OCI-LY7 (cell line): ENCODE results near the gene URGCP. TPM values are rescaled to one million over a fixed set of nuclear protein-coding genes. Genes with fewer than 3 reads are reported as not detected.

ENCODE experiments used
- BruUV-seq: library from RNA; stranded (reverse); fragments of 400-500 nt; replicated peaks from 2 replicates; lab custom pipeline; 2021; lab: Mats Ljungman, UMichigan
- CTCF ChIA-PET: fragments of 300-600 bp; sonication (Branson Sonifier 250); formaldehyde crosslinking; loops from one replicate; lab custom pipeline; 2022; ENCODE audit warnings: antibody characterized with exemption; ENCODE audit not compliant: unreplicated experiment; lab: Charles Lee
- POLR2A ChIA-PET: fragments of 300-600 bp; sonication (Branson Sonifier 250); formaldehyde crosslinking; loops from one replicate; lab custom pipeline; 2022; ENCODE audit warnings: antibody characterized with exemption; lab: Charles Lee
- DNase-seq: peaks from one replicate; pipeline ENCODE4 v3.0.0-alpha.2; 2015; ENCODE audit warnings: low spot score
- H2AFZ ChIP-seq: fragments of 200-600 bp; sonication (generic), shearing (Covaris generic); 2 replicates; pipeline ENCODE4 v1.6.1; 2014; ENCODE audit warnings: mild to moderate bottlenecking, antibody characterized with exemption, low read length, moderate library complexity
- H3K27ac ChIP-seq: fragments of 200-600 bp; sonication (generic); 2 replicates; pipeline ENCODE4 v1.5.1; 2014; ENCODE audit warnings: mixed run types, low read depth, mild to moderate bottlenecking, moderate library complexity, low read length, inconsistent platforms; ENCODE audit not compliant: poor library complexity, severe bottlenecking
- H3K36me3 ChIP-seq: fragments of 200-600 bp; sonication (generic); 2 replicates; pipeline ENCODE4 v1.6.1; 2014; ENCODE audit warnings: mild to moderate bottlenecking, antibody characterized with exemption, low read length, moderate library complexity, mixed read lengths; ENCODE audit not compliant: insufficient read depth
- H3K4me1 ChIP-seq: fragments of 200-600 bp; sonication (generic); 2 replicates; pipeline ENCODE4 v1.5.1; 2014; ENCODE audit warnings: mild to moderate bottlenecking, low read length; ENCODE audit not compliant: insufficient read depth, poor library complexity, severe bottlenecking
- H3K4me2 ChIP-seq: fragments of 200-600 bp; sonication (generic); 2 replicates; pipeline ENCODE4 v1.6.1; 2014; ENCODE audit warnings: mild to moderate bottlenecking, low read length
- H3K4me3 ChIP-seq: fragments of 200-600 bp; sonication (generic); 2 replicates; pipeline ENCODE4 v1.5.1; 2014; ENCODE audit warnings: mild to moderate bottlenecking, low read depth, low read length; ENCODE audit not compliant: poor library complexity, severe bottlenecking
- H3K79me2 ChIP-seq: fragments of 200-600 bp; sonication (generic); 2 replicates; pipeline ENCODE4 v1.6.1; 2016; ENCODE audit warnings: low read depth, mild to moderate bottlenecking, low read length, moderate library complexity, mixed read lengths; ENCODE audit not compliant: insufficient read depth
- H3K9me2 ChIP-seq: fragments of 200-600 bp; sonication (generic); 2 replicates; pipeline ENCODE4 v1.6.1; 2016; ENCODE audit warnings: mild to moderate bottlenecking, low read length, mixed read lengths; ENCODE audit not compliant: insufficient read depth
- H3K9me3 ChIP-seq: fragments of 200-600 bp; sonication (generic); 2 replicates; pipeline ENCODE4 v1.6.1; 2014; ENCODE audit warnings: mild to moderate bottlenecking, mixed run types, low read length, mixed read lengths
- H4K20me1 ChIP-seq: fragments of 200-600 bp; sonication (generic); 2 replicates; pipeline ENCODE4 v1.6.1; 2014; ENCODE audit warnings: mild to moderate bottlenecking, antibody characterized with exemption, low read length, moderate library complexity, mixed read lengths; ENCODE audit not compliant: insufficient read depth
- CTCF ChIP-seq: fragments of 200-600 bp; sonication (generic); conservative IDR thresholded peaks from 2 replicates; pipeline ENCODE4 v1.5.1; 2014; ENCODE audit warnings: mild to moderate bottlenecking, antibody characterized with exemption, low read length, moderate library complexity, mixed read lengths
- EZH2phosphoT487 ChIP-seq: fragments of 200-600 bp; sonication (generic); IDR thresholded peaks from 2 replicates; pipeline ENCODE4 v1.6.1; 2018; ENCODE audit warnings: low read depth, borderline replicate concordance, mild to moderate bottlenecking, mixed run types, antibody characterized with exemption, low read length, moderate library complexity, mixed read lengths
- intact Hi-C: fragments of 100-400 bp; cut with micrococcal nuclease; formaldehyde crosslinking; loops from one replicate; pipeline ENCODE4 v1.10.0; 2022; ENCODE audit not compliant: unreplicated experiment
- total RNA-seq, 2 experiments: library from RNA; depleted of rRNA in 1 of 2; stranded (reverse); fragments of >200 nt in 1 of 2; shearing (Covaris generic) in 1 of 2; gene quantifications; 2 replicates each; pipeline ENCODE4 v1.2.3, GENCODE V29; 2014 to 2022

The URGCP gene
- total RNA-seq, 2 experiments from 2014 or later, result 4.7 to 6.8 TPM

GRCh38 chr7:43856996-43857395 lies 49.4 kb downstream of the URGCP start:
- no peaks in the 10 kb centered on the region for H3K36me3 ChIP-seq
- no peak for DNase-seq
- H3K4me2 ChIP-seq, result no peak overlapping the region
- no peak for TF ChIP-seq EZH2phosphoT487
- no peak for TF ChIP-seq CTCF
- intact Hi-C loops, result no loop called here
- CTCF ChIA-PET, result no interaction called here
- no TSS peak for BruUV-seq
- POLR2A ChIA-PET, result no interaction called here
- H3K4me1 ChIP-seq, result no peaks in the 10 kb centered on the region
- no peaks in the 10 kb centered on the region for H4K20me1 ChIP-seq
- H3K9me2 ChIP-seq, result no peaks in the 10 kb centered on the region
- no peaks in the 10 kb centered on the region for H3K9me3 ChIP-seq
- no peak overlapping the region for H3K27ac ChIP-seq
- no peaks in the 10 kb centered on the region for H3K79me2 ChIP-seq
- no peak overlapping the region for H3K4me3 ChIP-seq
- no peak overlapping the region for H2AFZ ChIP-seq

GRCh38 chr7:43856316-43856715 lies 50.1 kb downstream of the URGCP start:
- Histone ChIP-seq H3K79me2 (no peaks in the 10 kb centered on the region), H4K20me1 (no peaks in the 10 kb centered on the region), H3K9me2 (no peaks in the 10 kb centered on the region), H3K9me3 (no peaks in the 10 kb centered on the region), H3K4me3 (no peak overlapping the region), H2AFZ (no peak overlapping the region), H3K36me3 (no peaks in the 10 kb centered on the region), H3K27ac (no peak overlapping the region), H3K4me2 (no peak overlapping the region), H3K4me1 (no peaks in the 10 kb centered on the region)
- intact Hi-C loops, result no loop called here
- TF ChIP-seq CTCF (no peak), EZH2phosphoT487 (no peak)
- BruUV-seq, result no TSS peak
- CTCF ChIA-PET, result no interaction called here
- POLR2A ChIA-PET, result no interaction called here
- no peak for DNase-seq

- no peak overlapping the region for H2AFZ ChIP-seq
- CTCF ChIA-PET, result no interaction called here
- intact Hi-C loops, result no loop called here
- no TSS peak for BruUV-seq
- no peaks in the 10 kb centered on the region for H3K9me2 ChIP-seq
- no peak overlapping the region for H3K4me3 ChIP-seq
- DNase-seq, result no peak
- POLR2A ChIA-PET, result no interaction called here
- H3K4me1 ChIP-seq, result no peaks in the 10 kb centered on the region
- H3K4me2 ChIP-seq, result no peak overlapping the region
- no peak for TF ChIP-seq CTCF
- no peak for TF ChIP-seq EZH2phosphoT487
- no peaks in the 10 kb centered on the region for H3K9me3 ChIP-seq
- no peak overlapping the region for H3K27ac ChIP-seq
- no peaks in the 10 kb centered on the region for H4K20me1 ChIP-seq
- no peaks in the 10 kb centered on the region for H3K36me3 ChIP-seq
- no peaks in the 10 kb centered on the region for H3K79me2 ChIP-seq
These were observed 51.2 kb downstream of the URGCP start for GRCh38 chr7:43855176-43855575.
